Glomerular visceral epithelial cell (primary cell): Measurements from ENCODE around the gene CEP164.

Experiments used
- DNase-seq: peaks from one replicate; pipeline ENCODE4 v3.0.0-alpha.2; 2016; ENCODE audit errors: extremely low spot score

Gene CEP164

DNA sequence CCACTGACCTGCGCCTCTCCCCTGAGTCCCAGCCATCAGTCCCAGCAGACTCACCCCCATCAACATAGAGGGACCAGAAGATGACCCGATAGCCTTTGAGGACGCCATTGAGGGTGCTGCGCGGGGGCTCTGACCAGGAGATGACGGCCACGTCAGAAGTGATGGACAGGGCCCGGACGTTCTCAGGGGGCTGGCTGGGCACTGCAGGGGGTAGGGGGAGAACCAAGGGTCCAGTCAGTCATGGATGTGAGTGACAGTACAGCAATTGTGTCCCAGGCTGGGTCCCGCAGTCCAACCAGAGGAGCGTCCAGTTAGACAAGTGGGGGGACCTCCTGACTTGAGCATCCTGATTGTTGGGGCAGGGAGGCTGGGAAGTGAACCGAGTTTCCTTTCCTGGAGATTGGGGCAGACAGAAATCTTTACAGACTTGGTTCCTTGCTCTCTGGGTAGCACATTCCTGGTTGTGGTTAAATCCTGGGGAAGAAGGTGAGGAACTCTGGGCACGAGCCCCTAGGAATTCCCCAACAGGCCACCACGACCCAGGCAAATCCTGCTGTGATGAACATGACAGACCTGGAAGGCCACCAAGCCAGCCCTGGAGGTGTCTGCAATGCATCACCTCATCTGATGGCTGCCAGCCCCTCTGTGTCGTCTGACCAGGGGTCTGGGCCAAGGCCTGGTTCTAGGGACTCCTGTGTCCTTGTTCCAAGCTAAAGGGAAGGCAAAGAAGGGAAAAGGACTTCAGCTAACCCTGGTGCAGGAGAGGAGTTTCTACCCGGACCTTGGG is 133.9 kb downstream of the CEP164 start:
- DNase-seq: no peak

DNA sequence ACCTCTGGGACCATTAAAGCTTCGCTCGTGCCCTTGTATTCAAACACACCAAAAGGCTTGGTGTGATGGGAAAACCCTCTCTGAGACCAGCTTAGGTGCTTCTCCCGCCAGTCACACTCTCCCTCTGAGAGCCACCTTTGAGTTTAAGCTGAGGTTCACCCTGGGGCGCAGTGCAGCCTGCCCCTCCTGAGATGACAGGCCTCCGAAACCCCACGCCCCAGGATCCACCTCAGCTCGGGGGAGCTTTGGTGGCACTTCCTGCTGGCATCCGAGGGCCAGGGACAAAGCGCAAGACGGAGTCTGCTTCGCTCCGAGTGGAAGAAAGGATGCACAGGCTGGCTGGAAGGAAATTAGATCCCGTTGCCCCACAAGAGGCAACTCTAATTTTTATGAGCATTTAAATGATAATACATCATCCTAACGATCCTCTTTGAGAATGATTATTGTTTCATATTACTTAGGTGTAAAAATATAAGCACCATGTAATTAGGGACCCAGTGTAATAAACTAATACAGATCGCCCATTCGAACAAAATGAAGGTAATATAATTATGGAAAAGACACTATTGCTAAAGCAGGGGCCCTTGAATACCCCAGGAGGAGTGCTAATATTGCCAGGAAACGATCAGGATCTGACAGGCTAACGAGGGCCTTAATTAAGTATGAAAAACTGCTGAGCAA is 134.7 kb downstream of the CEP164 start:
- no peak for DNase-seq

DNA sequence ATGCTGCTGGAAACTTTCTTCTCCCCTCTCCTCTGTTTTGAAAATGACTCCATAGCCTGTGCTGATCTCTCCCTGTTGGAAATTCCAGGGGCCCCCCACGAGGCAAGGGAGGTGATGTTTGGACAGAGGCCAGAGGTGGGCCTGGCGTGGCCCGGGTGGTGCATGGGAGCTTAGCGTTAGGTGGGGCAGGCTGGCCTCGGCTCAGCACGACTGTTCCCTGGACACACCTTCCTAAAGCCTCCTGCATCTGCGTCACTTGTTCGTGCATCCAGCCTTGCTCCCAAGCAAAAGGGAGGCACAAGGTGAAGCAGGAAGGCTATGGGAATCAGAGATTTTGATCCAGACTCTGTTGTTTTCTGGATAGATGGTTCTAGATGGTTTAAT is 135.2 kb downstream of the CEP164 start:
- no peak for DNase-seq
